22Rv1 (cell line): ENCODE data around the gene IL23A.

Experiments used
- H3K27ac ChIP-seq: fragments of 450-650 bp; 2 replicates; pipeline ENCODE4 v1.5.1; 2017
- ZFX ChIP-seq: fragments of 450-650 bp; IDR thresholded peaks from 2 replicates; pipeline ENCODE4 v1.6.1; 2017; ENCODE audit warnings: antibody characterized with exemption, borderline replicate concordance
- TF ChIP-seq, protein P1 (sequence below): fragments of 450-650 bp; IDR thresholded peaks from 2 replicates; pipeline ENCODE4 v1.5.1; 2017; ENCODE audit warnings: mild to moderate bottlenecking

Gene IL23A

DNA sequence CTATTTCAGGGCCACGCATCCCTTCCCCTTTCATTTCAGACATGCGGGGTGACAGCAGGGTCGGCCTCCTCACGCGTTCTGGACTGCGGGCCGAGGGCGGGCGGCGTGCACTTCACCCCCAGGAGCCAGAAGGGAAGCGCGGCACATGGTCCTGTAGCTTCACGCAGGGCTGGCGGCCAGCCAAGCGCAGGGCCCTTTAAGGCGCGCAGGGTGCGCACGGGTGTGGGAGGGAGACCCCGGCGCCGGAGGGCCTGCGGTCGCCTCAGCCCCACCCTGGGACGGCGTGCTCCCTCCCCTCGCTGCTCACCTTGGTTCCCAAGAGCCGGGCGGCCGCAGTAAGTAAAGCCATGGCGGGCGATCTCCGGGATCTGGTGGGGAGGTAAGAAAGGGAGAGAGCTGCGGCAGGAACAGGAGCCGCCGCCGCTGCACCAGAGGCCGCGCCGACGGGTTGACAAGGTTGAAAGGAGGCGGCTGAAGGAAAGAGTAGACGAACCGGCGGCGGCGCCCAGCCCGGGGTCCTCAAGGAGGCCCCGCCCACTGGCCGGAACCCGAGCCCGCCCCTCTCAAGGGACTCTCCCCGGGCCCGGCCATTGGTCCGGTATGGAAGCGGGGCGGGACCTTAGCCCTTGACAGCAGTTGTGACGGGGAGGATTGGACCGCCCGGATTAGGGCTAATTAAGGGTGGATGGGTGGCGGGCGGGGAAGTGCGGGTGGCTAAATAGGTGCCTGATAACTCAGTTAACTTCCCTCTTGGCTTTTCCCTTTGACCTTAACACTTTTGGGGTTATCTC, 38.6 kb upstream of the IL23A start, which contains the start of gene CS:
Gene CS, minus strand, starts transcription at position 478 of the 791 bp plus-strand sequence. Its CDS starts 129 bp downstream, at position 349.
- TF ChIP-seq, protein P1, sequence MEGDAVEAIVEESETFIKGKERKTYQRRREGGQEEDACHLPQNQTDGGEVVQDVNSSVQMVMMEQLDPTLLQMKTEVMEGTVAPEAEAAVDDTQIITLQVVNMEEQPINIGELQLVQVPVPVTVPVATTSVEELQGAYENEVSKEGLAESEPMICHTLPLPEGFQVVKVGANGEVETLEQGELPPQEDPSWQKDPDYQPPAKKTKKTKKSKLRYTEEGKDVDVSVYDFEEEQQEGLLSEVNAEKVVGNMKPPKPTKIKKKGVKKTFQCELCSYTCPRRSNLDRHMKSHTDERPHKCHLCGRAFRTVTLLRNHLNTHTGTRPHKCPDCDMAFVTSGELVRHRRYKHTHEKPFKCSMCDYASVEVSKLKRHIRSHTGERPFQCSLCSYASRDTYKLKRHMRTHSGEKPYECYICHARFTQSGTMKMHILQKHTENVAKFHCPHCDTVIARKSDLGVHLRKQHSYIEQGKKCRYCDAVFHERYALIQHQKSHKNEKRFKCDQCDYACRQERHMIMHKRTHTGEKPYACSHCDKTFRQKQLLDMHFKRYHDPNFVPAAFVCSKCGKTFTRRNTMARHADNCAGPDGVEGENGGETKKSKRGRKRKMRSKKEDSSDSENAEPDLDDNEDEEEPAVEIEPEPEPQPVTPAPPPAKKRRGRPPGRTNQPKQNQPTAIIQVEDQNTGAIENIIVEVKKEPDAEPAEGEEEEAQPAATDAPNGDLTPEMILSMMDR: no peak
- TF ChIP-seq ZFX: no peak
- H3K27ac ChIP-seq: peak within 1 kb of the TSS; percentile 98

DNA sequence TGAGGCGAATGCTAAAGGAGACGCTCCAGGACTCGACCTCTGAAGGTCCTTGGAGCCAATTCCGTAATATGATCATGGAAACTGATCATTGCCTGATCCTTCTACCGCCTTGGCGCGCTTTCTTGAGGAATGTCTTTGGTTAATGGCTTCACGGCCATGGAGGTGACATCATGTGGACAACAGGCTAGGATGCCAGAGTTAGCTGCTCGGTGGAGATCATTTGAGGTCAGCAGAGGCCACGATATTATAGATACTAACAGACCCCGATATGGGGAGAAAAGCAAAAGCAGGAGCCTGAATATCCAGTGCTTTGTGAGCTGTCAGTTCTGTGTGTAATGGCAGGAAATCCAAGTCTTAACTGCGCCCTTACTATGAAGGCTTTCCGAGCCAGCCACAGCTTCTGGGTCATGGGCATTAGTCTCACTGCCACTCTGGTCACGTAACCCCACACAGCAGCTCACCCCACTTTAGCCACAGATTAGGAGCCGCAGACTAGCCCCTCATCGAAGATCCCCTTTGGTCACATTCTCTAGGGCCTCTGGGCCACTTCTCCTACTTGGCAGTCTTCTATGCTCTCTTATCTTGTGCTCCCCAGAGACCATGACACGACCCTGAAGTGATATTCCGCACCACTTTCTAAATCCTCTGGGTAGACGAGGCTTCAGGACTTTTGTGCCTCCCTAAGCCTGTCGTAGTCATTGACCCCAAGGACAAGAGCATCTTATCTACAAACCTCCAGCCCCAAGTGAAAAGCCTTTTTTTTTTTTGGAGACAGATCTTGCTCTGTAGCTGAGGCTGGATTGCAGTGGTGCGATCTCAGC, 37.8 kb upstream of the IL23A start:
- TF ChIP-seq, protein P1: no peak
- no peak for TF ChIP-seq ZFX
- peak overlapping the region; percentile 98 for H3K27ac ChIP-seq

DNA sequence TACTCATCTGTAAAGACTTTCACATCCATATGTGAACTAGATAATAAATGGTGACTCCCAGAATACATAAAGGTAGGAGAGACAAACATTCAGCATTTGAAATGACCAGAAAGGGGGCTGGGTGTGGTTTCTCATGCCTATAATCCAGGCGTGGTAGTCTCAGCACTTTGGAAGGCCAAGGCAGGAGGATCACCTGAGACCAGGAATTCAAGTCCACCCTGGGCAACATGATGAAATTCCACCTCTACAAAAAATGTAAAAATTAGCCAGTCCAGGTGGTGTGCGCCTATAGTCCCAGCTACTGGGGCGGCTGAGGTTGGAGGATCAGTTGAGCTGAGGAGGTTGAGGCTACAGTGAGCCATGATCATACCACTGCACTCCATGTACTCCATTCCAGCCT, 34.4 kb upstream of the IL23A start:
- H3K27ac ChIP-seq: peak overlapping the region; percentile 17; the same call in 1 of the 2 replicates
- TF ChIP-seq, protein P1: no peak
- TF ChIP-seq ZFX: no peak

DNA sequence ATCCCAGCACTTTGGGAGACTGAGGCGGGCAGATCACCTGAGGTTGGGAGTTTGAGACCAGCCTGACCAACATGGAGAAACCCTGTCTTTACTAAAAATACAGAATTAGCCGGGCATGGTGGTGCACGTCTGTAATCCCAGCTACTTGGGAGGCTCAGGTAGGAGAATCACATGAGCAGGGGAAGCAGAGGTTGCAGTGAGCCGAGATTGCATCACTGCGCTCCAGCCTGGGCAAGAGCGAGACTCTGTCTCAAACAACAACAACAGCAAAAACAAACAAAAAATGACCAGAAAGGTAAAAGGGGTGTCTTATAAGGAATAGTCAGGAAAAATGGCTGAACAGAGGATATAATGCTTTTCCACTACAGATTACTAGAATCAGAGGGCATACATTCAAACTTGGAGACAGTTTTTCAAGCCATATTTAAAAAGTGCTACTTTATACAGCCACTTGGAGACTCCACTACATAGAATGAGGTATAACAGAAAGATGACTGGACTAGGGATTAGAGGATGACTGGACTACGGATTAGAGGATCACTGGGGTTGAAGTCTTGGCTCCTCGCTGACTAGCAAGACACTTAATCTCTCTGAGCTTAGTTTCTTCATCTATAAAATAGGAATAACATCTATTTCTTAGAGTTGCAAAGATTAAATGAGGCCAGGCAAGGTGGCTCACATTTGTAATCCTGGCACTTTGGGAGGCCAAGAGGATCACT, 33.7 kb upstream of the IL23A start:
- TF ChIP-seq, protein P1: no peak
- no peak for TF ChIP-seq ZFX
- H3K27ac ChIP-seq: no peak overlapping the region

DNA sequence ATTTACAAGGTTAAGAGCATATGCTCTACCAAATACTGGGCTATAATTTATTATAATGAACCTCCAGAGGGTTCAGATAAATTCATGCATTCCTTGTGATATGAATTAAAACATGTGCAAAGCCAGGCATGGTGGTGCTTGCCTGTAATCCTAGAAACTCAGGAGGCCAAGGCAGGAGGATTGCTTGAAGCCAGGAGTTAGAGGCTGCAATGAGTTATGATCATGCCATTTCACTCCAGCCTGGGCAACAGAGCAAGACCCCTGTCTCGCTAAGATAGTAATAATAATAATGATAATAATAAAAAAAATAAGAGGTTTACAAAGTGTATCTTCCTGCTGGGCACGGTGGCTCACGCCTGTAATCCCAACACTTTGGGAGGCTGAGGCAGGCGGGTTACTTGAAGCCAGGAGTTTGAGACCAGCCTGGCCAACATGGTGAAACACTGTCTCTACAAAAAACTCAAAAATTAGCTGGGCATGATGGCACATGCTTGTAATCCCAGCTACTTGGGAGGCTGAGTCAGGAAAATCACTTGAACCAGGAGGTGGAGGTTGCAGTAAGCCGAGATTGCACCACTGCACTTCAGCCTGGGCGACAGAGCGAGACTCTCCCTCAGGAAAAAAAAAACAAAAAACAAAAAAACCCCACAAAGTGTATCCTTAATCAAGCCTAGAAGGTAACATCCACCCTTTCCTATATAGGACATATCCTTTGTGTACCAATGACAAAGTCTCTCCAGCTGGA, 31.3 kb upstream of the IL23A start:
- no peak overlapping the region for H3K27ac ChIP-seq
- TF ChIP-seq, protein P1: no peak
- TF ChIP-seq ZFX: no peak

DNA sequence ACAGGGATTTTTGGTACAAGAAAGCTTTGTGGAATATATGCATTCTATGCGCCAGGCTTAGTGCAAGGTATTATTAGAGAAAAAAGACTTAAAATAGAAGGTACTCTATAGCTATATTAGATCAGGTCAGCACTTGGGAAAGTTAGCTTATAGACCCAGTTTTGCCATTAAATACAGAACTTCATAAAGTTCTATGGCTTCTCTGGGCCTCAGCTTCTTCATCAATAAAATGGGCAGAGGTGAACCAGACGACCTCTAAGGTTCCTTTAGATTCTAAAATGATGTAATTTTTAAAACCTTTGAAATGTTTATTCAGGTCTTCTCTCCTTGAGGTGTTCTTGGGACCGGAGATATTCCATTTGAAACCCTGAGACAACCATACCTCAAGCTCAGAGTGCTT, 30.0 kb upstream of the IL23A start:
- TF ChIP-seq, protein P1: no peak
- no peak for TF ChIP-seq ZFX
- no peak overlapping the region for H3K27ac ChIP-seq
